B cell (primary cell): ENCODE data around the gene PYHIN1.

Source experiments
- EZH2 ChIP-seq: IDR thresholded peaks from 2 replicates; pipeline ENCODE4 v1.6.1; 2012; ENCODE audit warnings: borderline replicate concordance, low read depth, mild to moderate bottlenecking, moderate library complexity, low read length; ENCODE audit not compliant: insufficient read depth, poor library complexity, severe bottlenecking
- TF ChIP-seq, protein P1 (sequence below): fragments of 200-600 bp; IDR thresholded peaks from one replicate; pipeline ENCODE4 v1.8.0; 2022; ENCODE audit warnings: antibody characterized with exemption, mild to moderate bottlenecking

DNA sequence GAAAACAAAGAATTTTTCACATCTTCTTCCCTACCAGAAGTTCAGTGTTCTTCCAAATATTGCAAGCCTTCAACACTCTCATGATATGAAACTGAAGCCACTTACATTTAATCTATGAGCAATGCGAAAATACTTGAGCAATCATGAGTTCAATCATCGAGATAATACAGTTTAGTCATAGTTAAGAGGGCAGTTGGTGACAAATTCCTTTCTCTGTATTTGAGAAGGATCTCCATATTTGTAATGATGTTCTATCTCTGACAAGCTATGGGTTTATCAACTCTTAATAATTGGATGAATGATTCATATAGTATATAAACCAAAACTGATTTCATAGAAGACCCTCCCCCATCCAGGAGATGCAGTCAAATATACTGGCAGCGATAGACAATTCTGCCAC is 29.7 kb upstream of the PYHIN1 start:
- TF ChIP-seq, protein P1, sequence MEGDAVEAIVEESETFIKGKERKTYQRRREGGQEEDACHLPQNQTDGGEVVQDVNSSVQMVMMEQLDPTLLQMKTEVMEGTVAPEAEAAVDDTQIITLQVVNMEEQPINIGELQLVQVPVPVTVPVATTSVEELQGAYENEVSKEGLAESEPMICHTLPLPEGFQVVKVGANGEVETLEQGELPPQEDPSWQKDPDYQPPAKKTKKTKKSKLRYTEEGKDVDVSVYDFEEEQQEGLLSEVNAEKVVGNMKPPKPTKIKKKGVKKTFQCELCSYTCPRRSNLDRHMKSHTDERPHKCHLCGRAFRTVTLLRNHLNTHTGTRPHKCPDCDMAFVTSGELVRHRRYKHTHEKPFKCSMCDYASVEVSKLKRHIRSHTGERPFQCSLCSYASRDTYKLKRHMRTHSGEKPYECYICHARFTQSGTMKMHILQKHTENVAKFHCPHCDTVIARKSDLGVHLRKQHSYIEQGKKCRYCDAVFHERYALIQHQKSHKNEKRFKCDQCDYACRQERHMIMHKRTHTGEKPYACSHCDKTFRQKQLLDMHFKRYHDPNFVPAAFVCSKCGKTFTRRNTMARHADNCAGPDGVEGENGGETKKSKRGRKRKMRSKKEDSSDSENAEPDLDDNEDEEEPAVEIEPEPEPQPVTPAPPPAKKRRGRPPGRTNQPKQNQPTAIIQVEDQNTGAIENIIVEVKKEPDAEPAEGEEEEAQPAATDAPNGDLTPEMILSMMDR, result no peak
- TF ChIP-seq EZH2, result no peak
